SW480 (cell line): ENCODE results near the gene ATP5PD.

Experiments
- DNase-seq: peaks from one replicate; pipeline ENCODE4 v3.0.0-alpha.2; 2016; ENCODE audit warnings: low spot score

ATP5PD gene

GRCh38 chr17:75046407-75047289 lies at the start of gene ATP5PD, which contains the start of gene KCTD2:
Gene ATP5PD, minus strand, starts transcription at chr17:75046969. Its CDS starts 4,319 bp downstream, at chr17:75042650.
Gene KCTD2, plus strand, starts transcription at chr17:75047225. Its CDS starts 26 bp downstream, at chr17:75047251.
- peak; percentile 96 for DNase-seq

- peak; percentile 97 for DNase-seq
Measured at GRCh38 chr17:75096082-75096625, 49.4 kb upstream of the ATP5PD start.

- DNase-seq, result no peak
Measured at GRCh38 chr17:75094871-75095399, 48.2 kb upstream of the ATP5PD start.

GRCh38 chr17:75093548-75094158 lies 46.9 kb upstream of the ATP5PD start:
- DNase-seq, result no peak

- DNase-seq, result no peak
Measured at GRCh38 chr17:75091855-75092327, 45.1 kb upstream of the ATP5PD start.

- DNase-seq, result no peak
Measured at GRCh38 chr17:75090871-75091854, 44.4 kb upstream of the ATP5PD start.

GRCh38 chr17:75088465-75089417 lies 42.0 kb upstream of the ATP5PD start:
- peak; percentile 51 for DNase-seq

- DNase-seq, result peak; percentile 95
Measured at GRCh38 chr17:75087558-75088453, 41.0 kb upstream of the ATP5PD start, which contains the start of gene SLC16A5. Gene SLC16A5, plus strand, starts transcription at chr17:75087954. Its CDS starts 5,683 bp downstream, at chr17:75093637.

GRCh38 chr17:75087182-75087557 lies 40.4 kb upstream of the ATP5PD start:
- DNase-seq, result no peak

- peak; percentile 79 for DNase-seq
Measured at GRCh38 chr17:75086496-75087181, 39.9 kb upstream of the ATP5PD start.

- DNase-seq, result no peak
Measured at GRCh38 chr17:75084039-75084660, 37.4 kb upstream of the ATP5PD start.

- DNase-seq, result no peak
Measured at GRCh38 chr17:75082683-75083082, 35.9 kb upstream of the ATP5PD start.

- no peak for DNase-seq
Measured at GRCh38 chr17:75081611-75082540, 35.1 kb upstream of the ATP5PD start.

GRCh38 chr17:75079023-75079373 lies 32.2 kb upstream of the ATP5PD start:
- no peak for DNase-seq

- DNase-seq, result peak; percentile 76
Measured at GRCh38 chr17:75078284-75079022, 31.7 kb upstream of the ATP5PD start.
